Measurements from ENCODE around the gene ATXN1. TPM values are rescaled to one million over a fixed set of nuclear protein-coding genes. Genes with fewer than 3 reads are reported as not detected.

ATXN1 gene
- total RNA-seq, 4 donors from 2014 or later = 16.3 to 52.2 (median 25.7) TPM

- intact Hi-C loops (cut with DNase I; ENCODE audit: low total_unique reads) = no loop called here
- no peak overlapping the region for H3K4me3 ChIP-seq (ENCODE audit: low read depth, poor library complexity, severe bottlenecking)
- TF ChIP-seq POLR2A (IDR thresholded peaks at IDR 0.05) (no peak), CTCF (IDR thresholded peaks at IDR 0.05) (no peak)
- DNase-seq (ENCODE audit: low spot score in 2 of 2) = no peak
- WGBS, 2 donors = 81 to 94% methylated on average over 2 of the region's 2 CpGs
Observed at GRCh38 chr6:16735014-16735413, 26.2 kb downstream of the ATXN1 start.

GRCh38 chr6:16733085-16733484, 28.2 kb downstream of the ATXN1 start:
- 57 to 58% methylated on average over 6 of the region's 6 CpGs for WGBS, 2 donors
- intact Hi-C loops (cut with DNase I; ENCODE audit: low total_unique reads) = no loop called here
- H3K4me3 ChIP-seq (ENCODE audit: low read depth, poor library complexity, severe bottlenecking) = no peak overlapping the region
- TF ChIP-seq CTCF (IDR thresholded peaks at IDR 0.05) = no peak
- TF ChIP-seq POLR2A (IDR thresholded peaks at IDR 0.05) = no peak
- no peak for DNase-seq (ENCODE audit: low spot score in 2 of 2)

- no peak for DNase-seq (ENCODE audit: low spot score in 2 of 2)
- TF ChIP-seq CTCF (IDR thresholded peaks at IDR 0.05) (no peak), POLR2A (IDR thresholded peaks at IDR 0.05) (no peak)
- 53% methylated on average over 6 of the region's 6 CpGs for WGBS, 2 donors
- intact Hi-C loops (cut with DNase I; ENCODE audit: low total_unique reads) = no loop called here
- no peak overlapping the region for H3K4me3 ChIP-seq (ENCODE audit: low read depth, poor library complexity, severe bottlenecking)
Observed at GRCh38 chr6:16731478-16732051, 29.7 kb downstream of the ATXN1 start.

- no peak for TF ChIP-seq CTCF (IDR thresholded peaks at IDR 0.05)
- TF ChIP-seq POLR2A (IDR thresholded peaks at IDR 0.05) = no peak
- WGBS, 2 donors = 41 to 47% methylated on average over 7 of the region's 7 CpGs
- intact Hi-C loops (cut with DNase I; ENCODE audit: low total_unique reads) = no loop called here
- DNase-seq (ENCODE audit: low spot score in 2 of 2) = no peak
- H3K4me3 ChIP-seq (ENCODE audit: low read depth, poor library complexity, severe bottlenecking) = no peak overlapping the region
Observed at GRCh38 chr6:16730738-16731477, 30.4 kb downstream of the ATXN1 start.

GRCh38 chr6:16729744-16730143, 31.5 kb downstream of the ATXN1 start:
- no peak for DNase-seq (ENCODE audit: low spot score in 2 of 2)
- TF ChIP-seq POLR2A (IDR thresholded peaks at IDR 0.05) (no peak), CTCF (IDR thresholded peaks at IDR 0.05) (no peak)
- intact Hi-C loops (cut with DNase I; ENCODE audit: low total_unique reads) = no loop called here
- WGBS, 2 donors = 91 to 94% methylated on average over 8 of the region's 8 CpGs
- no peak overlapping the region for H3K4me3 ChIP-seq (ENCODE audit: low read depth, poor library complexity, severe bottlenecking)

All from lower leg skin (tissue), 4 donors.